Amygdala (tissue), 56 donors: ENCODE measurements around the gene GBE1.
"Not testable (repeated sequence)": the region's sequence is repeated elsewhere in the genome, so short reads cannot be mapped to it uniquely, and the experiment has no call there.

Experiments
- DNase-seq, 56 donors: peaks; one replicate each; lab custom pipeline; 2025; lab: John Stamatoyannopoulos, UW

GBE1 gene

GRCh38 chr3:81760924-81761903, at the start of gene GBE1:
TSS of gene GBE1 (minus strand) at chr3:81761645. CDS start at chr3:81761517, 128 bp downstream.
- DNase-seq, result peak; percentile 33 to 99 (median 88)

- DNase-seq, result no peak
These were observed 47.5 kb upstream of the GBE1 start for GRCh38 chr3:81808900-81809299.

GRCh38 chr3:81799403-81799802, 38.0 kb upstream of the GBE1 start:
- no peak for DNase-seq

- no peak for DNase-seq
These were observed 32.0 kb upstream of the GBE1 start for GRCh38 chr3:81793410-81793809.

GRCh38 chr3:81790117-81790516, 28.7 kb upstream of the GBE1 start:
- DNase-seq, result no peak

GRCh38 chr3:81789691-81790090, 28.2 kb upstream of the GBE1 start:
- no peak for DNase-seq

GRCh38 chr3:81788610-81789009, 27.2 kb upstream of the GBE1 start:
- DNase-seq, result no peak

- DNase-seq, result no peak
These were observed 26.6 kb upstream of the GBE1 start for GRCh38 chr3:81788044-81788443.

- no peak for DNase-seq
These were observed 21.1 kb upstream of the GBE1 start for GRCh38 chr3:81782585-81782984.

- DNase-seq, result no peak
These were observed 17.3 kb upstream of the GBE1 start for GRCh38 chr3:81778678-81779182.

GRCh38 chr3:81776643-81777042, 15.2 kb upstream of the GBE1 start:
- DNase-seq, result no peak

GRCh38 chr3:81770710-81771109, 9.3 kb upstream of the GBE1 start:
- DNase-seq, result no peak

GRCh38 chr3:81769299-81769698, 7.9 kb upstream of the GBE1 start:
- DNase-seq, result no peak

GRCh38 chr3:81767250-81767859, 5.9 kb upstream of the GBE1 start:
- not testable (repeated sequence) for DNase-seq

GRCh38 chr3:81765400-81765799, 4.0 kb upstream of the GBE1 start:
- DNase-seq, result no peak

GRCh38 chr3:81764665-81765064, 3.2 kb upstream of the GBE1 start:
- DNase-seq, result no peak

- no peak for DNase-seq
These were observed 2.6 kb upstream of the GBE1 start for GRCh38 chr3:81764002-81764401.

- no peak for DNase-seq
These were observed 1.6 kb upstream of the GBE1 start for GRCh38 chr3:81763001-81763400.

GRCh38 chr3:81761904-81762580, 597 bp upstream of the GBE1 start:
- no peak for DNase-seq

GRCh38 chr3:81760215-81760614, 1.2 kb downstream of the GBE1 start:
- DNase-seq, result no peak

- not testable (repeated sequence) for DNase-seq
These were observed 2.7 kb downstream of the GBE1 start for GRCh38 chr3:81758771-81759170.
